GM23248 (cell line): Measurements from ENCODE around the gene ANO1. TPM values are rescaled to one million over a fixed set of nuclear protein-coding genes. Genes with fewer than 3 reads are reported as not detected.

Experiments
- DNase-seq: peaks from one replicate; pipeline ENCODE4 v3.0.0-alpha.2; 2015
- H2AFZ ChIP-seq: fragments of 200-600 bp; sonication (generic); 2 replicates; pipeline ENCODE4 v1.6.1; 2016; ENCODE audit warnings: antibody characterized with exemption
- H3F3A ChIP-seq: fragments of 200-600 bp; sonication (generic); 2 replicates; pipeline ENCODE4 v1.6.1; 2016; ENCODE audit warnings: mild to moderate bottlenecking, antibody characterized with exemption, mixed run types; ENCODE audit not compliant: insufficient read depth
- H3K27ac ChIP-seq: fragments of 200-600 bp; sonication (generic); 2 replicates; pipeline ENCODE4 v1.5.1; 2016; ENCODE audit warnings: mild to moderate bottlenecking
- H3K27me3 ChIP-seq: fragments of 200-600 bp; sonication (generic); replicated peaks from 2 replicates; pipeline ENCODE4 v1.6.1; 2016; ENCODE audit warnings: mild to moderate bottlenecking; ENCODE audit not compliant: insufficient read depth
- H3K36me3 ChIP-seq: fragments of 200-600 bp; sonication (generic); 2 replicates; pipeline ENCODE4 v1.6.1; 2016; ENCODE audit warnings: low read depth, mild to moderate bottlenecking
- H3K4me1 ChIP-seq: fragments of 200-600 bp; sonication (generic); 2 replicates; pipeline ENCODE4 v1.6.1; 2016; ENCODE audit warnings: mild to moderate bottlenecking; ENCODE audit not compliant: insufficient read depth
- H3K4me2 ChIP-seq: fragments of 200-600 bp; sonication (generic); one replicate; pipeline ENCODE4 v1.6.1; 2016; ENCODE audit warnings: mild to moderate bottlenecking; ENCODE audit not compliant: unreplicated experiment
- H3K4me3 ChIP-seq: fragments of 200-600 bp; sonication (generic); 2 replicates; pipeline ENCODE4 v1.5.1; 2016; ENCODE audit warnings: mild to moderate bottlenecking
- H3K79me2 ChIP-seq: fragments of 200-600 bp; sonication (generic); 2 replicates; pipeline ENCODE4 v1.6.1; 2016; ENCODE audit warnings: mild to moderate bottlenecking; ENCODE audit not compliant: insufficient read depth
- H3K9ac ChIP-seq: fragments of 200-600 bp; sonication (generic); 2 replicates; pipeline ENCODE4 v1.6.1; 2016; ENCODE audit warnings: mild to moderate bottlenecking
- H3K9me2 ChIP-seq: fragments of 200-600 bp; sonication (generic); 2 replicates; pipeline ENCODE4 v1.6.1; 2016; ENCODE audit warnings: mixed run types, mild to moderate bottlenecking, moderate library complexity; ENCODE audit not compliant: insufficient read depth
- H3K9me3 ChIP-seq: fragments of 200-600 bp; sonication (generic); one replicate; pipeline ENCODE4 v1.6.1; 2017; ENCODE audit warnings: low read depth
- H4K20me1 ChIP-seq: fragments of 200-600 bp; sonication (generic); 2 replicates; pipeline ENCODE4 v1.6.0; 2016; ENCODE audit not compliant: insufficient read depth
- EZH2 ChIP-seq: fragments of 200-600 bp; sonication (generic); IDR thresholded peaks from 2 replicates; pipeline ENCODE4 v1.6.1; 2018; ENCODE audit warnings: antibody characterized with exemption, mild to moderate bottlenecking; ENCODE audit not compliant: insufficient read depth, poor library complexity, severe bottlenecking
- EZH2phosphoT487 ChIP-seq: fragments of 200-600 bp; sonication (generic); IDR thresholded peaks from 2 replicates; pipeline ENCODE4 v1.6.1; 2018; ENCODE audit warnings: antibody characterized with exemption, moderate library complexity, mild to moderate bottlenecking, low read depth; ENCODE audit not compliant: insufficient read depth
- WGBS, 2 experiments: methylation state at CpG; one replicate each; pipeline ENCODE4 v1.1.6; 2015 to 2017; ENCODE audit warnings: low lambda C conversion rate in 2 of 2, low coverage in 1 of 2; ENCODE audit errors: missing lambda C conversion rate in 2 of 2; 5-methylcytosine and 5-hydroxymethylcytosine counted together
- in situ Hi-C: fragments of 300-500 bp; cut with MboI; formaldehyde crosslinking; loops from 2 replicates; pipeline ENCODE4 v1.15.0; 2020
- polyA plus RNA-seq: library from polyadenylated mRNA; unstranded; fragments of >200 nt; fragmentation: Nextera tagmentation; extraction: Ambion mirVana; gene quantifications from 2 replicates; pipeline ENCODE4 v1.2.1, GENCODE V29; 2016
- total RNA-seq: library from RNA; depleted of rRNA; stranded (reverse); fragments of >200 nt; shearing (Covaris generic); gene quantifications from 2 replicates; pipeline ENCODE4 v1.2.3, GENCODE V29; 2014

The ANO1 gene
- total and polyA plus RNA-seq, 2 experiments from 2014 or later, result 0.97 TPM; not detected in 1

- Histone ChIP-seq H3K9me2 (no peaks in the 10 kb centered on the region), H3K9me3 (no peaks in the 10 kb centered on the region), H3K79me2 (no peaks in the 10 kb centered on the region), H3K4me3 (no peak overlapping the region), H3K36me3 (no peaks in the 10 kb centered on the region), H2AFZ (no peak overlapping the region), H4K20me1 (no peaks in the 10 kb centered on the region), H3K27ac (no peak overlapping the region), H3K4me2 (no peak overlapping the region), H3K9ac (no peak overlapping the region), H3K4me1 (no peaks in the 10 kb centered on the region), H3K27me3 (peaks cover 7% of the 10 kb centered on the region), H3F3A (no peaks in the 10 kb centered on the region)
- in situ Hi-C loops, result no loop called here
- TF ChIP-seq EZH2 (no peak), EZH2phosphoT487 (no peak)
- no peak for DNase-seq
- WGBS, 2 experiments, result 24 to 28% methylated on average over 8 of the region's 8 CpGs
These were observed 57.0 kb downstream of the ANO1 start for GRCh38 chr11:70135142-70135541.

GRCh38 chr11:70135625-70136059, 57.5 kb downstream of the ANO1 start:
- in situ Hi-C loops, result no loop called here
- no peak overlapping the region for H3K4me3 ChIP-seq

GRCh38 chr11:70137383-70137782, 59.3 kb downstream of the ANO1 start:
- Histone ChIP-seq H4K20me1 (no peaks in the 10 kb centered on the region), H3K36me3 (no peaks in the 10 kb centered on the region), H2AFZ (no peak overlapping the region), H3K4me2 (no peak overlapping the region), H3K79me2 (no peaks in the 10 kb centered on the region), H3K4me1 (0 out of 2 replicates have a peak, but pooled peaks cover 3% of the 10 kb centered on the region), H3K27ac (no peak overlapping the region), H3K4me3 (no peak overlapping the region), H3K9me2 (no peaks in the 10 kb centered on the region), H3K9me3 (no peaks in the 10 kb centered on the region), H3K27me3 (peaks cover 30% of the 10 kb centered on the region), H3F3A (no peaks in the 10 kb centered on the region), H3K9ac (no peak overlapping the region)
- TF ChIP-seq EZH2 (no peak), EZH2phosphoT487 (no peak)
- DNase-seq, result no peak
- WGBS, 2 experiments, result 74 to 77% methylated on average over 10 to 12 of the region's 12 CpGs
- in situ Hi-C loops, result no loop called here

More at GRCh38 chr11:70135625-70136059, 57.5 kb downstream of the ANO1 start:
- Histone ChIP-seq H3F3A (no peaks in the 10 kb centered on the region), H3K36me3 (no peaks in the 10 kb centered on the region), H3K4me2 (no peak overlapping the region), H3K27me3 (peaks cover 12% of the 10 kb centered on the region), H3K9me3 (no peaks in the 10 kb centered on the region), H3K4me1 (no peaks in the 10 kb centered on the region), H3K9me2 (no peaks in the 10 kb centered on the region), H2AFZ (no peak overlapping the region), H4K20me1 (no peaks in the 10 kb centered on the region), H3K79me2 (no peaks in the 10 kb centered on the region), H3K9ac (no peak overlapping the region), H3K27ac (no peak overlapping the region)
- WGBS, 2 experiments, result 56 to 63% methylated on average over 15 of the region's 15 CpGs
- TF ChIP-seq EZH2phosphoT487 (no peak), EZH2 (no peak)
- DNase-seq, result peak; percentile 36

GRCh38 chr11:70138403-70138802, 60.3 kb downstream of the ANO1 start:
- H3K9me2 ChIP-seq, result no peaks in the 10 kb centered on the region
- in situ Hi-C loops, result no loop called here
- H3K79me2 ChIP-seq, result no peaks in the 10 kb centered on the region
- no peaks in the 10 kb centered on the region for H3K36me3 ChIP-seq
- H2AFZ ChIP-seq, result no peak overlapping the region
- 0 out of 2 replicates have a peak, but pooled peaks cover 3% of the 10 kb centered on the region for H3K4me1 ChIP-seq
- H3K27ac ChIP-seq, result no peak overlapping the region
- H3K4me3 ChIP-seq, result no peak overlapping the region
- no peak overlapping the region for H3K4me2 ChIP-seq
- 72 to 75% methylated on average over 9 of the region's 9 CpGs for WGBS, 2 experiments
- H3K27me3 ChIP-seq, result peaks cover 36% of the 10 kb centered on the region
- no peaks in the 10 kb centered on the region for H3K9me3 ChIP-seq
- TF ChIP-seq EZH2, result no peak
- TF ChIP-seq EZH2phosphoT487, result no peak
- no peak for DNase-seq
- no peaks in the 10 kb centered on the region for H3F3A ChIP-seq
- no peak overlapping the region for H3K9ac ChIP-seq
- no peaks in the 10 kb centered on the region for H4K20me1 ChIP-seq
